Liver (tissue), 3 donors: ENCODE measurements around the gene CHTOP.

Experiments used
- RAD21 ChIP-seq, 2 donors: IDR thresholded peaks; 2 replicates each; pipeline ENCODE4 v1.6.1; 2016; ENCODE audit warnings: antibody characterized with exemption in 2 of 2, mild to moderate bottlenecking in 2 of 2
- TF ChIP-seq, protein P1 (sequence below): fragments of 150-350 bp; IDR thresholded peaks from 2 replicates; pipeline ENCODE4 v1.5.1; 2017; ENCODE audit warnings: improper control_type of control experiment, low read depth, low read length; ENCODE audit not compliant: missing input control
- donor health status: healthy.
- donor health status: healthy.

DNA sequence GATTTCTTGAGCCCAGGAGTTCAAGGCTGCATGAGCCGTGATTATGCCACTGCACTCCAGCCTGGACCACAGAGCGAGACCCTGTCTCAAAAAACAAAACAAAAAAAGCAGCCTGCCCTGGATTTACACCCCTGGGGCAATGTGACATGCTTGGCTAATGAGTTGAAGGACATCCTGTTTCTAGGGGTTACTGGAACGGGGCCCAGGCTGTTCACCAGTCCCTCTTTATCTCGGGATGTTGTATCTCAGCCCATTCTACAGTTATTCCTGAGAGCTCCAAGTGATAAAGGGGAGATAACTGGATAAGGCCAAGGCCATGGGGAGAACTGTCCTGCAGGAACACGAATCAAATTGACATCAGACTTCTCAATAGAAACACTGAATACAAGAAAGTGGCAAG is 46.6 kb upstream of the CHTOP start:
- TF ChIP-seq, protein P1, sequence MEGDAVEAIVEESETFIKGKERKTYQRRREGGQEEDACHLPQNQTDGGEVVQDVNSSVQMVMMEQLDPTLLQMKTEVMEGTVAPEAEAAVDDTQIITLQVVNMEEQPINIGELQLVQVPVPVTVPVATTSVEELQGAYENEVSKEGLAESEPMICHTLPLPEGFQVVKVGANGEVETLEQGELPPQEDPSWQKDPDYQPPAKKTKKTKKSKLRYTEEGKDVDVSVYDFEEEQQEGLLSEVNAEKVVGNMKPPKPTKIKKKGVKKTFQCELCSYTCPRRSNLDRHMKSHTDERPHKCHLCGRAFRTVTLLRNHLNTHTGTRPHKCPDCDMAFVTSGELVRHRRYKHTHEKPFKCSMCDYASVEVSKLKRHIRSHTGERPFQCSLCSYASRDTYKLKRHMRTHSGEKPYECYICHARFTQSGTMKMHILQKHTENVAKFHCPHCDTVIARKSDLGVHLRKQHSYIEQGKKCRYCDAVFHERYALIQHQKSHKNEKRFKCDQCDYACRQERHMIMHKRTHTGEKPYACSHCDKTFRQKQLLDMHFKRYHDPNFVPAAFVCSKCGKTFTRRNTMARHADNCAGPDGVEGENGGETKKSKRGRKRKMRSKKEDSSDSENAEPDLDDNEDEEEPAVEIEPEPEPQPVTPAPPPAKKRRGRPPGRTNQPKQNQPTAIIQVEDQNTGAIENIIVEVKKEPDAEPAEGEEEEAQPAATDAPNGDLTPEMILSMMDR: no peak
- TF ChIP-seq RAD21 (IDR thresholded peaks at IDR 0.05): no peak
